Gastrocnemius medialis (tissue), 4 donors: ENCODE results near the gene TPM2. TPM values are rescaled to one million over a fixed set of nuclear protein-coding genes. Genes with fewer than 3 reads are reported as not detected.

Experiments
- ATAC-seq, 2 donors: fragments of 150-250 bp; one replicate each; pipeline ENCODE4 v1.9.1; 2016
- DNase-seq, 2 donors: peaks; one replicate each; pipeline ENCODE4 v3.0.0-alpha.2; 2019
- H3K27ac ChIP-seq, 4 donors: fragments of 200-600 bp; sonication (generic); 1 replicate in 1 of 4; 2 replicates in 3 of 4; pipeline ENCODE4 v1.5.1; 2016 to 2018; ENCODE audit warnings: mild to moderate bottlenecking in 2 of 4, moderate library complexity in 1 of 4
- H3K27me3 ChIP-seq, 3 donors: fragments of 200-600 bp; sonication (generic) in 2 of 3; 1 replicate in 1 of 3; 2 replicates in 2 of 3; pipeline versions ENCODE4 v1.5.1 to v1.6.0; 2016 to 2019; ENCODE audit warnings: mild to moderate bottlenecking in 1 of 3, moderate library complexity in 1 of 3
- H3K36me3 ChIP-seq, 2 donors: fragments of 200-600 bp; sonication (generic) in 1 of 2; one replicate each; pipeline ENCODE4 v1.5.1; 2017 to 2018
- H3K4me1 ChIP-seq, 2 donors: fragments of 200-600 bp; sonication (generic) in 1 of 2; one replicate each; pipeline ENCODE4 v1.5.1; 2016 to 2017; ENCODE audit warnings: mild to moderate bottlenecking in 2 of 2
- H3K4me3 ChIP-seq, 4 donors: fragments of 200-600 bp; sonication (generic) in 3 of 4; 1 replicate in 1 of 4; 2 replicates in 3 of 4; pipeline ENCODE4 v1.5.1; 2016 to 2019; ENCODE audit warnings: mild to moderate bottlenecking in 2 of 4
- H3K9me3 ChIP-seq, 3 donors: fragments of 200-600 bp; sonication (generic) in 2 of 3; 1 replicate in 1 of 3; 2 replicates in 2 of 3; pipeline ENCODE4 v1.5.1; 2016 to 2019
- CTCF ChIP-seq, 5 experiments: fragments of 450-650 bp in 3 of 5; fragments of 200-600 bp in 2 of 5; sonication (generic) in 2 of 5; IDR thresholded peaks in 4 of 5; conservative IDR thresholded peaks in 1 of 5; 1 replicate in 4 of 5; 2 replicates in 1 of 5; pipeline ENCODE4 v1.5.1; 2016 to 2019; ENCODE audit warnings: antibody characterized with exemption in 5 of 5, mild to moderate bottlenecking in 3 of 5, moderate library complexity in 3 of 5
- POLR2A ChIP-seq, 2 donors: fragments of 450-650 bp; IDR thresholded peaks; one replicate each; pipeline ENCODE4 v1.6.1; 2017; ENCODE audit warnings: antibody characterized with exemption in 2 of 2, mild to moderate bottlenecking in 2 of 2, moderate library complexity in 2 of 2
- in situ Hi-C, 4 donors: fragments of 200-750 bp; cut with MboI; loops; one replicate each; pipeline versions ENCODE4 v1.15.0 to v1.8.0; 2017; ENCODE audit warnings: low sequenced_read_pairs in 4 of 4
- intact Hi-C: fragments of 100-400 bp; cut with DNase I; formaldehyde crosslinking; loops from one replicate; pipeline ENCODE4 v1.15.1; 2023; ENCODE audit warnings: low total_unique reads
- total RNA-seq, 4 donors: library from RNA; depleted of rRNA; stranded (reverse); fragments of >200 nt; gene quantifications; one replicate each; pipeline versions ENCODE4 v1.1.0 to v1.2.3, GENCODE V29; 2016

Gene TPM2
- total RNA-seq, 4 donors from 2014 or later, result 6,121 to 7,913 (median 7,020) TPM

DNA sequence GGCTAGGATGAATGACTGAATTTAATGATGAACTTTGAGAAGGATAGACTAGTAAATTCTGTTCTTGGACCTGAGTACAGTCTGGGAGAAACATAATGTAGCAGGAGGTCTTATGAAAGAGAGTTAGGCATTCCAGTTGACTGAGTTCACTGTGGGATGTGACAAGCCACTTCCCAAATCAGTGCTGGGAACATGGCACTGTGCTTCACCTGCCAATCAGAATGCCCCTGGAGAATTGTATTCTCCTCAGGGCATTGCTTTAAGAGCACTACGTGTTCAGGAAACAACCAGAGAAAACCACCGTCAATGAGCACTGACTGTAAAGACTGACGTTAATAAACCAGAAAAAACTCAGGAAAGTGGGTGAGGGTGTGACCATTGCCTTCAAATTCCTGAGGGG, 30.4 kb downstream of the TPM2 start:
- peak overlapping the region; percentile 92 to 97 (median 96) for H3K27ac ChIP-seq
- TF ChIP-seq POLR2A (IDR thresholded peaks at IDR 0.05), result peak; percentile 8 to 18
- no peak for TF ChIP-seq CTCF (IDR thresholded peaks at IDR 0.05 in 4 of 5, conservative IDR thresholded peaks at IDR 0.05 in 1 of 5)
- DNase-seq (peak in 1 of 2 donors; percentile 62), ATAC-seq (peak; percentile 37 to 50)
- intact Hi-C loops (loop anchor here (2.0 to 10.0 kb wide), 3 partner anchors 95 to 665 kb away; partner anchors contain the start of gene SPAG8), in situ Hi-C loops (loop anchor here in 1 of 4 donors (25.0 kb wide), 1 partner anchor 97 kb away; a partner anchor contains a TSS)
- peaks cover 28 to 29% of the 10 kb centered on the region in 2 donors for H3K4me1 ChIP-seq
- H3K9me3 ChIP-seq, result no peaks in the 10 kb centered on the region
- H3K27me3 ChIP-seq, result no peaks in the 10 kb centered on the region
- peak overlapping the region; percentile 79 to 85 (median 82) for H3K4me3 ChIP-seq
- peaks cover 0 to 12% of the 10 kb centered on the region in 2 donors for H3K36me3 ChIP-seq

- intact Hi-C loops, result loop anchor here (1.0 to 10.0 kb wide), 5 partner anchors 31 to 664 kb away; partner anchors contain the start of genes CREB3, SPAG8 and TLN1
- TF ChIP-seq CTCF (IDR thresholded peaks at IDR 0.05 in 4 of 5, conservative IDR thresholded peaks at IDR 0.05 in 1 of 5), result no peak
- TF ChIP-seq POLR2A (IDR thresholded peaks at IDR 0.05), result no peak
These were observed 30.8 kb downstream of the TPM2 start for GRCh38 chr9:35658968-35659220.

GRCh38 chr9:35658137-35658967, 31.4 kb downstream of the TPM2 start, which contains the start of gene CCDC107:
TSS of gene CCDC107 (plus strand) at chr9:35658292. CDS start at chr9:35658380, 88 bp downstream.
- Histone ChIP-seq H3K27me3 (no peaks in the 10 kb centered on the region), H3K9me3 (no peaks in the 10 kb centered on the region), H3K4me3 (peak within 1 kb of the TSS; percentile 79 to 85 (median 82)), H3K27ac (peak within 1 kb of the TSS; percentile 92 to 97 (median 96)), H3K36me3 (peaks cover 0 to 12% of the 10 kb centered on the region in 2 donors), H3K4me1 (peaks cover 28 to 29% of the 10 kb centered on the region in 2 donors)
- TF ChIP-seq POLR2A (IDR thresholded peaks at IDR 0.05) (peak; percentile 81 to 92), CTCF (IDR thresholded peaks at IDR 0.05 in 4 of 5, conservative IDR thresholded peaks at IDR 0.05 in 1 of 5) (peak; percentile 62 to 83 (median 77))
- DNase-seq (peak; percentile 67 to 74), ATAC-seq (peak; percentile 73 to 81)
- intact Hi-C loops (loop anchor here (1.0 to 10.0 kb wide), 5 partner anchors 32 to 664 kb away; partner anchors contain the start of genes CREB3, SPAG8 and TLN1), in situ Hi-C loops (loop anchor here in 1 of 4 donors (25.0 kb wide), 1 partner anchor 96 kb away; a partner anchor contains a TSS)

More at GRCh38 chr9:35658968-35659220, 30.8 kb downstream of the TPM2 start:
- Histone ChIP-seq H3K4me3 (peak overlapping the region; percentile 79 to 85 (median 82)), H3K4me1 (peaks cover 28 to 29% of the 10 kb centered on the region in 2 donors), H3K27me3 (no peaks in the 10 kb centered on the region), H3K27ac (peak overlapping the region; percentile 92 to 97 (median 96)), H3K9me3 (no peaks in the 10 kb centered on the region), H3K36me3 (peaks cover 0 to 12% of the 10 kb centered on the region in 2 donors)
- peak in 1 of 2 donors; percentile 70 for DNase-seq
- in situ Hi-C loops, result loop anchor here in 1 of 4 donors (25.0 kb wide), 1 partner anchor 97 kb away; a partner anchor contains a TSS
- ATAC-seq, result peak; percentile 10 to 21

DNA sequence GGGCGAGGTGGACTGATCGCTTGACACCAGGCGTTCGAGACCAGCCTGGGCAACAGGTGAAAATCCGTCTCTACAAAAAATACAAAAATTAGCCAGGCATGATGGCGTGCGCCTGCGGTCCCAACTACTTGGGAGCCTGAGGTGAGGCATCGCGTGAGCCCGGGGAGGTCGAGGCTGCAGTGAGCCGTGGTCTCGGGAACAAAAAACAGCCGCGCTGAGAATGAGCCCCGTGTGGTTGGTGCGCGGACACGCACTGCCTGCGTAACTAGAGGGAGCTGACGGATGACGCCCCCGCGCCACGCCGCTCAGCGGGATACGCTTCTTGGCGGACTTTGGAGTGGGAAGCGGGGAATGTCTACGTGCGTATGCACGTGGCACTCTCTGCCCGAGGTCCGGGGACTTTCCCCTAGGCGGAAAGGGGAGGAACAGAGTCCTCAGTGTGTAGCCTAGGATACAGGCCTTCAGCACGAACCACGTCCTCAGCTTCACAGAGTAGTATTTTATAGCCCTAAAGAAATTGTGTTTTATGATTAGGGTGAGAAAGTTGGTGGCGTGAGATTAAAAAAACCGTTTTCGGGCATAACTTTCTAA, 32.1 kb downstream of the TPM2 start, which contains the start of gene RMRP:
RMRP (minus strand) TSS at position 474 of the 591 bp plus-strand sequence.
- intact Hi-C loops, result loop anchor here (1.0 to 10.0 kb wide), 7 partner anchors 11 to 663 kb away; partner anchors contain the start of genes CREB3, SPAG8, TESK1 and TLN1
- Histone ChIP-seq H3K4me3 (peak within 1 kb of the TSS; percentile 79 to 85 (median 82)), H3K9me3 (no peaks in the 10 kb centered on the region), H3K4me1 (peaks cover 28 to 29% of the 10 kb centered on the region in 2 donors), H3K27ac (peak within 1 kb of the TSS; percentile 92 to 97 (median 96)), H3K36me3 (peaks cover 0 to 12% of the 10 kb centered on the region in 2 donors), H3K27me3 (no peaks in the 10 kb centered on the region)
- peak; percentile 91 to 96 for ATAC-seq
- peak; percentile 44 to 56 (median 52) for TF ChIP-seq CTCF (IDR thresholded peaks at IDR 0.05 in 4 of 5, conservative IDR thresholded peaks at IDR 0.05 in 1 of 5)
- peak; percentile 56 to 61 for TF ChIP-seq POLR2A (IDR thresholded peaks at IDR 0.05)
- in situ Hi-C loops, result loop anchor here in 1 of 4 donors (25.0 kb wide), 1 partner anchor 95 kb away; a partner anchor contains a TSS
- DNase-seq, result peak; percentile 97 to 98
